Neural progenitor cell (in vitro differentiated cells): ENCODE results near the gene LSM14A. TPM values are rescaled to one million over a fixed set of nuclear protein-coding genes. Genes with fewer than 3 reads are reported as not detected.

Experiments
- DNase-seq: peaks from one replicate; pipeline ENCODE4 v3.0.0-alpha.2; 2016; ENCODE audit warnings: low spot score
- H2AFZ ChIP-seq: fragments of 200-600 bp; sonication (generic); replicated peaks from 2 replicates; pipeline ENCODE4 v1.6.1; 2016; ENCODE audit warnings: antibody characterized with exemption
- H3F3A ChIP-seq: fragments of 200-600 bp; sonication (generic); 2 replicates; pipeline ENCODE4 v1.6.1; 2016; ENCODE audit warnings: antibody characterized with exemption, low read depth
- H3K27ac ChIP-seq: fragments of 200-600 bp; sonication (generic); 2 replicates; pipeline ENCODE4 v1.5.1; 2016; ENCODE audit warnings: mild to moderate bottlenecking
- H3K27me3 ChIP-seq: fragments of 200-600 bp; sonication (generic); 2 replicates; pipeline ENCODE4 v1.6.1; 2016; ENCODE audit warnings: mild to moderate bottlenecking, moderate library complexity
- H3K36me3 ChIP-seq: fragments of 200-600 bp; sonication (generic); 2 replicates; pipeline ENCODE4 v1.5.1; 2016
- H3K4me1 ChIP-seq: fragments of 200-600 bp; sonication (generic); 2 replicates; pipeline ENCODE4 v1.6.1; 2016; ENCODE audit warnings: mixed run types
- H3K4me2 ChIP-seq: fragments of 200-600 bp; sonication (generic); 2 replicates; pipeline ENCODE4 v1.6.1; 2016
- H3K4me3 ChIP-seq: fragments of 200-600 bp; sonication (generic); 2 replicates; pipeline ENCODE4 v1.5.1; 2016
- H3K79me2 ChIP-seq: fragments of 200-600 bp; sonication (generic); 2 replicates; pipeline ENCODE4 v1.6.1; 2016; ENCODE audit warnings: low read depth
- H3K9ac ChIP-seq: fragments of 200-600 bp; sonication (generic); 2 replicates; pipeline ENCODE4 v1.6.1; 2016
- H3K9me3 ChIP-seq: fragments of 200-600 bp; sonication (generic); 2 replicates; pipeline ENCODE4 v1.5.1; 2016; ENCODE audit warnings: low read depth
- H4K20me1 ChIP-seq: fragments of 200-600 bp; sonication (generic); 2 replicates; pipeline ENCODE4 v1.6.1; 2016; ENCODE audit warnings: low read depth
- H3K27ac Mint-ChIP-seq: 3 replicates; pipeline ENCODE4 v1.8.0; 2021; ENCODE audit warnings: mixed read lengths
- H3K27me3 Mint-ChIP-seq: 2 replicates; pipeline ENCODE4 v1.8.0; 2022; ENCODE audit warnings: low read depth, mild to moderate bottlenecking, inconsistent platforms, moderate library complexity, mixed read lengths; ENCODE audit not compliant: insufficient read depth
- H3K36me3 Mint-ChIP-seq: 3 replicates; pipeline ENCODE4 v1.8.0; 2021; ENCODE audit warnings: mixed read lengths
- H3K4me1 Mint-ChIP-seq: 3 replicates; pipeline ENCODE4 v1.8.0; 2021; ENCODE audit warnings: mixed read lengths
- H3K4me3 Mint-ChIP-seq: 3 replicates; pipeline ENCODE4 v1.8.0; 2021; ENCODE audit warnings: mild to moderate bottlenecking, moderate library complexity, mixed read lengths
- H3K9me3 Mint-ChIP-seq: 3 replicates; pipeline ENCODE4 v1.8.0; 2020; ENCODE audit warnings: mixed read lengths
- CTCF ChIP-seq: fragments of 200-600 bp; sonication (generic); IDR thresholded peaks from 2 replicates; pipeline ENCODE4 v1.5.1; 2017; ENCODE audit warnings: antibody characterized with exemption, mild to moderate bottlenecking
- EZH2 ChIP-seq: fragments of 200-600 bp; sonication (generic); IDR thresholded peaks from 2 replicates; pipeline ENCODE4 v1.6.1; 2017; ENCODE audit warnings: antibody characterized with exemption, mild to moderate bottlenecking, moderate library complexity
- EZH2phosphoT487 ChIP-seq: fragments of 200-600 bp; sonication (generic); IDR thresholded peaks from 2 replicates; pipeline ENCODE4 v1.6.1; 2017; ENCODE audit warnings: antibody characterized with exemption
- total RNA-seq: library from RNA; depleted of rRNA; stranded (reverse); fragments of >200 nt; gene quantifications from 2 replicates; pipeline ENCODE4 v1.2.3, GENCODE V29; 2015; ENCODE audit warnings: low replicate concordance

Gene LSM14A
- total RNA-seq, 1 donor from 2014 or later = 152 TPM

GRCh38 chr19:34189917-34190425, 17.7 kb downstream of the LSM14A start:
- peaks cover 19% of the 10 kb centered on the region for H3K36me3 Mint-ChIP-seq
- Histone ChIP-seq H3K79me2 (peaks cover 99% of the 10 kb centered on the region), H3K27me3 (no peaks in the 10 kb centered on the region), H3K9ac (no peak overlapping the region), H4K20me1 (peaks cover 96% of the 10 kb centered on the region), H3K9me3 (no peaks in the 10 kb centered on the region), H3K4me2 (peak overlapping the region; percentile 55), H3K27ac (peak overlapping the region; percentile 6), H3K4me1 (peaks cover 41% of the 10 kb centered on the region), H2AFZ (no peak overlapping the region), H3K36me3 (peaks cover 6% of the 10 kb centered on the region), H3K4me3 (peak overlapping the region; percentile 16), H3F3A (peaks cover 20% of the 10 kb centered on the region)
- TF ChIP-seq EZH2 = no peak
- no peak for TF ChIP-seq CTCF
- no peak for TF ChIP-seq EZH2phosphoT487
- H3K9me3 Mint-ChIP-seq = no peaks in the 10 kb centered on the region
- H3K4me1 Mint-ChIP-seq = peaks cover 15% of the 10 kb centered on the region
- no peaks in the 10 kb centered on the region for H3K27me3 Mint-ChIP-seq
- H3K27ac Mint-ChIP-seq = no peak overlapping the region
- H3K4me3 Mint-ChIP-seq = no peak overlapping the region
- DNase-seq = no peak

- H3K79me2 ChIP-seq = peaks cover 99% of the 10 kb centered on the region
- no peak for TF ChIP-seq EZH2
- Mint-ChIP-seq H3K9me3 (no peaks in the 10 kb centered on the region), H3K4me3 (no peak overlapping the region), H3K4me1 (peaks cover 9% of the 10 kb centered on the region), H3K36me3 (peaks cover 21% of the 10 kb centered on the region), H3K27ac (no peak overlapping the region), H3K27me3 (no peaks in the 10 kb centered on the region)
- H2AFZ ChIP-seq = no peak overlapping the region
- H3K4me1 ChIP-seq = peaks cover 34% of the 10 kb centered on the region
- H3F3A ChIP-seq = peaks cover 17% of the 10 kb centered on the region
- peaks cover 18% of the 10 kb centered on the region for H3K36me3 ChIP-seq
- no peak overlapping the region for H3K9ac ChIP-seq
- H3K9me3 ChIP-seq = no peaks in the 10 kb centered on the region
- DNase-seq = no peak
- H3K27me3 ChIP-seq = no peaks in the 10 kb centered on the region
- H3K27ac ChIP-seq = peak overlapping the region; percentile 59
- no peak overlapping the region for H3K4me2 ChIP-seq
- no peak overlapping the region for H3K4me3 ChIP-seq
- H4K20me1 ChIP-seq = peaks cover 82% of the 10 kb centered on the region
Measured at GRCh38 chr19:34191355-34191962, 19.2 kb downstream of the LSM14A start.

DNA sequence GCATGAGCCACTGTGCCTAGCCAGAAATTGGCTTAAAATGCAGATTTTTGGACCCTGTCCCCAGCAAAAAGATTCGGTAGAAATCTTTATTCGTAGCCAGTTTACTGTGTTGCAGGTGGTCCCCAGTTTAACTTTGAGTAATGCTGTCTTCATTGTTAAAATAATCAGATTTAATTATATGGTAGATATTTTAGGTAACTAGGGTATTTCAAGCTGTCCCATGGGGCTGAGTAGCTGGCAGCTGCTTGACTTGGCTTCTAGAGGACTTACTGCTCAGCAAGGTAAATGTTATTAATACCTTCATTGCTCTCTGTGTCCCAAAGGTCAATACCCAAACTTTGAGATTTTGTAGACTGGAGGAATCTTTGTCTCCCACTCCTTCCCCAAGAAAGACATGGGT, 21.1 kb downstream of the LSM14A start:
- no peaks in the 10 kb centered on the region for H3K27me3 Mint-ChIP-seq
- peaks cover 24% of the 10 kb centered on the region for H3K36me3 Mint-ChIP-seq
- peaks cover 67% of the 10 kb centered on the region for H4K20me1 ChIP-seq
- H2AFZ ChIP-seq = no peak overlapping the region
- H3K36me3 ChIP-seq = peaks cover 35% of the 10 kb centered on the region
- no peak overlapping the region for H3K4me3 ChIP-seq
- H3K4me1 ChIP-seq = peaks cover 28% of the 10 kb centered on the region
- no peak overlapping the region for H3K27ac Mint-ChIP-seq
- DNase-seq = no peak
- H3K9me3 Mint-ChIP-seq = no peaks in the 10 kb centered on the region
- H3K27ac ChIP-seq = peak overlapping the region; percentile 46
- peaks cover 8% of the 10 kb centered on the region for H3K4me1 Mint-ChIP-seq
- H3K4me3 Mint-ChIP-seq = no peak overlapping the region
- no peak overlapping the region for H3K4me2 ChIP-seq
- no peak overlapping the region for H3K9ac ChIP-seq
- peaks cover 23% of the 10 kb centered on the region for H3F3A ChIP-seq
- peaks cover 97% of the 10 kb centered on the region for H3K79me2 ChIP-seq
- no peaks in the 10 kb centered on the region for H3K27me3 ChIP-seq
- no peaks in the 10 kb centered on the region for H3K9me3 ChIP-seq
- TF ChIP-seq EZH2phosphoT487 = no peak
- TF ChIP-seq EZH2 = no peak
- no peak for TF ChIP-seq CTCF

- Histone ChIP-seq H3K79me2 (peaks cover 97% of the 10 kb centered on the region), H3K4me3 (no peak overlapping the region), H3K36me3 (peaks cover 35% of the 10 kb centered on the region), H3K27me3 (no peaks in the 10 kb centered on the region), H2AFZ (no peak overlapping the region), H4K20me1 (peaks cover 63% of the 10 kb centered on the region), H3K9me3 (no peaks in the 10 kb centered on the region), H3F3A (peaks cover 23% of the 10 kb centered on the region), H3K4me1 (peaks cover 24% of the 10 kb centered on the region), H3K27ac (peak overlapping the region; percentile 46), H3K9ac (no peak overlapping the region), H3K4me2 (no peak overlapping the region)
- no peak for TF ChIP-seq EZH2
- no peak for TF ChIP-seq EZH2phosphoT487
- TF ChIP-seq CTCF = no peak
- DNase-seq = no peak
- Mint-ChIP-seq H3K4me3 (no peak overlapping the region), H3K36me3 (peaks cover 24% of the 10 kb centered on the region), H3K9me3 (no peaks in the 10 kb centered on the region), H3K4me1 (peaks cover 8% of the 10 kb centered on the region), H3K27ac (no peak overlapping the region), H3K27me3 (no peaks in the 10 kb centered on the region)
Measured at GRCh38 chr19:34193876-34194275, 21.6 kb downstream of the LSM14A start.
